ENCODE measurements around the gene MYMK. TPM values are rescaled to one million over a fixed set of nuclear protein-coding genes. Genes with fewer than 3 reads are reported as not detected.
"Not testable (repeated sequence)": the region's sequence is repeated elsewhere in the genome, so short reads cannot be mapped to it uniquely, and the experiment has no call there.

Gene MYMK
- total and polyA plus RNA-seq, 2 experiments from 2014 or later = not detected

GRCh38 chr9:133564451-133565116 lies 39.8 kb upstream of the MYMK start:
- ATAC-seq (no peak; the same call in 1 of the 3 replicates), DNase-seq (ENCODE audit: low spot score) (no peak)
- Mint-ChIP-seq H3K36me3 (ENCODE audit: low read depth) (no peaks in the 10 kb centered on the region; the same call in 2 of the 3 replicates), H3K4me1 (peaks cover 19% of the 10 kb centered on the region), H3K27ac (no peak overlapping the region), H3K27me3 (ENCODE audit: insufficient read depth, low read depth, poor library complexity) (peaks cover 8% of the 10 kb centered on the region), H3K9me3 (no peaks in the 10 kb centered on the region; the same call in 2 of the 3 replicates), H3K4me3 (no peak overlapping the region)
- Histone ChIP-seq H3K4me2 (no peak overlapping the region), H2AFZ (no peak overlapping the region), H3K36me3 (ENCODE audit: insufficient read depth) (no peaks in the 10 kb centered on the region), H3K4me1 (ENCODE audit: insufficient read depth) (no peaks in the 10 kb centered on the region), H3K9me2 (ENCODE audit: insufficient read depth) (no peaks in the 10 kb centered on the region), H4K20me1 (replicated peaks; ENCODE audit: insufficient read depth) (no peaks in the 10 kb centered on the region), H3K27me3 (ENCODE audit: insufficient read depth) (no peaks in the 10 kb centered on the region), H3K4me3 (no peak overlapping the region), H3K79me2 (replicated peaks; ENCODE audit: insufficient read depth) (no peaks in the 10 kb centered on the region), H3K27ac (ENCODE audit: low read depth) (0 out of 2 replicates have a peak overlapping the region, but pooled peaks have one; percentile 32), H3F3A (replicated peaks; ENCODE audit: low read depth) (no peaks in the 10 kb centered on the region)
- no peak for TF ChIP-seq POLR2AphosphoS5 (IDR thresholded peaks at IDR 0.05; ENCODE audit: low read depth)
- no peak for TF ChIP-seq CREB1 (CRISPR knock-in tag; IDR thresholded peaks at IDR 0.05; ENCODE audit: low read depth)
- no peak for TF ChIP-seq ZNF462 (CRISPR knock-in tag; IDR thresholded peaks at IDR 0.05)
- TF ChIP-seq REST (IDR thresholded peaks at IDR 0.05; ENCODE audit: unreplicated experiment) = no peak
- TF ChIP-seq ZNF331 (CRISPR knock-in tag; IDR thresholded peaks at IDR 0.05; ENCODE audit: low read depth) = no peak
- no peak for TF ChIP-seq NANOG (IDR thresholded peaks at IDR 0.05; ENCODE audit: borderline replicate concordance)
- no peak for TF ChIP-seq CTCF (conservative IDR thresholded peaks at IDR 0.05; ENCODE audit: low read depth in 2 of 2)

GRCh38 chr9:133563814-133564213 lies 39.1 kb upstream of the MYMK start:
- not testable (repeated sequence) for H3K36me3 ChIP-seq (ENCODE audit: insufficient read depth); H3F3A ChIP-seq (replicated peaks; ENCODE audit: low read depth); H3K9me2 ChIP-seq (ENCODE audit: insufficient read depth); H2AFZ ChIP-seq; H3K4me1 ChIP-seq (ENCODE audit: insufficient read depth); ATAC-seq; H4K20me1 ChIP-seq (replicated peaks; ENCODE audit: insufficient read depth); H3K9me3 Mint-ChIP-seq; H3K27me3 Mint-ChIP-seq (ENCODE audit: insufficient read depth, low read depth, poor library complexity); H3K27ac Mint-ChIP-seq; H3K27ac ChIP-seq (ENCODE audit: low read depth); H3K4me2 ChIP-seq; H3K36me3 Mint-ChIP-seq (ENCODE audit: low read depth); H3K79me2 ChIP-seq (replicated peaks; ENCODE audit: insufficient read depth); H3K4me3 Mint-ChIP-seq; H3K4me3 ChIP-seq; DNase-seq (ENCODE audit: low spot score); H3K27me3 ChIP-seq (ENCODE audit: insufficient read depth)
- peaks cover 22% of the 10 kb centered on the region for H3K4me1 Mint-ChIP-seq

Data from GM23338 (cell line).